PC-3 (cell line): Measurements from ENCODE around the gene VAX1. TPM values are rescaled to one million over a fixed set of nuclear protein-coding genes. Genes with fewer than 3 reads are reported as not detected.
"Not testable (repeated sequence)": the region's sequence is repeated elsewhere in the genome, so short reads cannot be mapped to it uniquely, and the experiment has no call there.

Experiments
- ATAC-seq: fragments of 200-7000 bp; cut with Tn5 transposase; 2 replicates; pipeline ENCODE4 v1.9.1; 2020; ENCODE audit warnings: mild to moderate bottlenecking, moderate library complexity
- BruUV-seq: library from RNA; stranded (reverse); fragments of 400-500 nt; replicated peaks from 2 replicates; lab custom pipeline; 2021; lab: Mats Ljungman, UMichigan
- CTCF ChIA-PET: fragments of 300-600 bp; sonication (Branson Sonifier 250); formaldehyde crosslinking; loops from one replicate; lab custom pipeline; 2022; ENCODE audit warnings: antibody characterized with exemption; lab: Charles Lee
- POLR2A ChIA-PET: fragments of 300-600 bp; sonication (Branson Sonifier 250); formaldehyde crosslinking; loops from one replicate; lab custom pipeline; 2022; ENCODE audit warnings: antibody characterized with exemption; ENCODE audit not compliant: unreplicated experiment; lab: Charles Lee
- DNase-seq: peaks from one replicate; pipeline ENCODE4 v3.0.0-alpha.2; 2015
- H2AFZ ChIP-seq: fragments of 300-600 bp; sonication (generic); 2 replicates; pipeline ENCODE4 v1.6.0; 2016; ENCODE audit warnings: antibody characterized with exemption, low read length
- H3F3A ChIP-seq: fragments of 300-600 bp; sonication (generic); one replicate; pipeline ENCODE4 v1.6.0; 2017; ENCODE audit warnings: antibody characterized with exemption, low read length, control low read depth, mild to moderate bottlenecking; ENCODE audit not compliant: unreplicated experiment
- H3K27ac ChIP-seq: fragments of 300-600 bp; sonication (generic); 2 replicates; pipeline ENCODE4 v1.5.1; 2016; ENCODE audit warnings: mild to moderate bottlenecking, low read length
- H3K27me3 ChIP-seq: fragments of 300-600 bp; sonication (generic); 2 replicates; pipeline ENCODE4 v1.6.1; 2016; ENCODE audit warnings: low read length, mixed read lengths
- H3K36me3 ChIP-seq: fragments of 300-600 bp; sonication (generic); 2 replicates; pipeline ENCODE4 v1.6.1; 2016; ENCODE audit warnings: low read depth, mixed run types, low read length, mixed read lengths
- H3K4me1 ChIP-seq: fragments of 300-600 bp; sonication (generic); 2 replicates; pipeline ENCODE4 v1.5.1; 2016; ENCODE audit warnings: low read length; ENCODE audit not compliant: insufficient read depth
- H3K4me2 ChIP-seq: fragments of 300-600 bp; sonication (generic); 2 replicates; pipeline ENCODE4 v1.6.0; 2016; ENCODE audit warnings: low read length
- H3K4me3 ChIP-seq: fragments of 300-600 bp; sonication (generic); 2 replicates; pipeline ENCODE4 v1.5.1; 2016; ENCODE audit warnings: mild to moderate bottlenecking, low read length, mixed read lengths
- H3K79me2 ChIP-seq: fragments of 300-600 bp; sonication (generic); 2 replicates; pipeline ENCODE4 v1.6.1; 2017; ENCODE audit warnings: low read length, mixed read lengths
- H3K9ac ChIP-seq: fragments of 300-600 bp; sonication (generic); 2 replicates; pipeline ENCODE4 v1.6.0; 2016; ENCODE audit warnings: mild to moderate bottlenecking, low read length
- H3K9me2 ChIP-seq: fragments of 300-600 bp; sonication (generic); replicated peaks from 2 replicates; pipeline ENCODE4 v1.6.1; 2016; ENCODE audit warnings: mixed run types, low read length, mixed read lengths
- H3K9me3 ChIP-seq: fragments of 300-600 bp; sonication (generic); 2 replicates; pipeline ENCODE4 v1.6.1; 2016; ENCODE audit warnings: low read length, mixed read lengths
- H4K20me1 ChIP-seq: fragments of 300-600 bp; sonication (generic); 2 replicates; pipeline ENCODE4 v1.6.1; 2016; ENCODE audit warnings: low read length, mixed read lengths
- EZH2 ChIP-seq: fragments of 300-600 bp; sonication (generic); IDR thresholded peaks from one replicate; pipeline ENCODE4 v1.6.1; 2017; ENCODE audit warnings: antibody characterized with exemption, mild to moderate bottlenecking, low read length; ENCODE audit not compliant: unreplicated experiment
- EZH2phosphoT487 ChIP-seq: fragments of 300-600 bp; sonication (generic); IDR thresholded peaks from 2 replicates; pipeline ENCODE4 v1.6.1; 2018; ENCODE audit warnings: mild to moderate bottlenecking, antibody characterized with exemption, low read length, borderline replicate concordance
- intact Hi-C: fragments of 100-400 bp; cut with micrococcal nuclease; formaldehyde crosslinking; loops from 2 replicates; pipeline ENCODE4 v1.9.0; 2023
- total RNA-seq: library from RNA; depleted of rRNA; stranded (reverse); fragments of >200 nt; gene quantifications from 2 replicates; pipeline ENCODE4 v1.2.3, GENCODE V29; 2014
- TF ChIP-seq, protein P1 (sequence below): fragments of 300-600 bp; sonication (generic); conservative IDR thresholded peaks from 2 replicates; pipeline ENCODE4 v1.5.1; 2017; ENCODE audit warnings: antibody characterized with exemption, low read depth, mild to moderate bottlenecking, low read length

VAX1 gene
- total RNA-seq, 1 experiment from 2014 or later, result 0.98 TPM

GRCh38 chr10:117131376-117132327 lies 6.4 kb downstream of the VAX1 start:
- Histone ChIP-seq H3K4me3 (no peak overlapping the region), H3K4me2 (no peak overlapping the region), H3K27ac (no peak overlapping the region), H3K9me2 (no peaks in the 10 kb centered on the region), H3K27me3 (peaks cover 9% of the 10 kb centered on the region; the same call in 1 of the 2 replicates), H3K9ac (no peak overlapping the region), H3K79me2 (no peaks in the 10 kb centered on the region), H3K36me3 (no peaks in the 10 kb centered on the region), H2AFZ (no peak overlapping the region), H4K20me1 (no peaks in the 10 kb centered on the region), H3K9me3 (no peaks in the 10 kb centered on the region), H3K4me1 (no peaks in the 10 kb centered on the region), H3F3A (no peaks in the 10 kb centered on the region)
- DNase-seq (no peak), ATAC-seq (no peak)
- TF ChIP-seq EZH2phosphoT487 (no peak), EZH2 (no peak)
- TF ChIP-seq, protein P1, sequence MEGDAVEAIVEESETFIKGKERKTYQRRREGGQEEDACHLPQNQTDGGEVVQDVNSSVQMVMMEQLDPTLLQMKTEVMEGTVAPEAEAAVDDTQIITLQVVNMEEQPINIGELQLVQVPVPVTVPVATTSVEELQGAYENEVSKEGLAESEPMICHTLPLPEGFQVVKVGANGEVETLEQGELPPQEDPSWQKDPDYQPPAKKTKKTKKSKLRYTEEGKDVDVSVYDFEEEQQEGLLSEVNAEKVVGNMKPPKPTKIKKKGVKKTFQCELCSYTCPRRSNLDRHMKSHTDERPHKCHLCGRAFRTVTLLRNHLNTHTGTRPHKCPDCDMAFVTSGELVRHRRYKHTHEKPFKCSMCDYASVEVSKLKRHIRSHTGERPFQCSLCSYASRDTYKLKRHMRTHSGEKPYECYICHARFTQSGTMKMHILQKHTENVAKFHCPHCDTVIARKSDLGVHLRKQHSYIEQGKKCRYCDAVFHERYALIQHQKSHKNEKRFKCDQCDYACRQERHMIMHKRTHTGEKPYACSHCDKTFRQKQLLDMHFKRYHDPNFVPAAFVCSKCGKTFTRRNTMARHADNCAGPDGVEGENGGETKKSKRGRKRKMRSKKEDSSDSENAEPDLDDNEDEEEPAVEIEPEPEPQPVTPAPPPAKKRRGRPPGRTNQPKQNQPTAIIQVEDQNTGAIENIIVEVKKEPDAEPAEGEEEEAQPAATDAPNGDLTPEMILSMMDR, result no peak
- intact Hi-C loops, result no loop called here
- POLR2A ChIA-PET, result no interaction called here
- BruUV-seq, result no TSS peak
- CTCF ChIA-PET, result no interaction called here

- DNase-seq (no peak), ATAC-seq (no peak)
- Histone ChIP-seq H3K4me3 (no peak overlapping the region), H2AFZ (no peak overlapping the region), H3K27me3 (peaks cover 9% of the 10 kb centered on the region; the same call in 1 of the 2 replicates), H3K79me2 (no peaks in the 10 kb centered on the region), H3K9me3 (no peaks in the 10 kb centered on the region), H3K4me1 (no peaks in the 10 kb centered on the region), H3K9me2 (no peaks in the 10 kb centered on the region), H3K4me2 (no peak overlapping the region), H3K27ac (no peak overlapping the region), H3K9ac (no peak overlapping the region), H4K20me1 (no peaks in the 10 kb centered on the region), H3F3A (no peaks in the 10 kb centered on the region), H3K36me3 (no peaks in the 10 kb centered on the region)
- POLR2A ChIA-PET, result no interaction called here
- no TSS peak for BruUV-seq
- TF ChIP-seq, protein P1, result no peak
- no peak for TF ChIP-seq EZH2
- no peak for TF ChIP-seq EZH2phosphoT487
- intact Hi-C loops, result no loop called here
- CTCF ChIA-PET, result no interaction called here
Measured at GRCh38 chr10:117130862-117131375, 7.2 kb downstream of the VAX1 start.

GRCh38 chr10:117130346-117130745 lies 7.7 kb downstream of the VAX1 start:
- Histone ChIP-seq H3K27ac (no peak overlapping the region), H3K27me3 (peaks cover 9% of the 10 kb centered on the region; the same call in 1 of the 2 replicates), H3K9me2 (no peaks in the 10 kb centered on the region), H3K4me2 (no peak overlapping the region), H2AFZ (no peak overlapping the region), H3K4me3 (no peak overlapping the region), H3K4me1 (no peaks in the 10 kb centered on the region), H3K9me3 (no peaks in the 10 kb centered on the region), H3K79me2 (no peaks in the 10 kb centered on the region), H3K9ac (no peak overlapping the region), H3K36me3 (no peaks in the 10 kb centered on the region), H4K20me1 (no peaks in the 10 kb centered on the region), H3F3A (no peaks in the 10 kb centered on the region)
- TF ChIP-seq EZH2, result no peak
- ATAC-seq, result no peak
- POLR2A ChIA-PET, result no interaction called here
- DNase-seq, result no peak
- intact Hi-C loops, result no loop called here
- CTCF ChIA-PET, result no interaction called here
- no TSS peak for BruUV-seq

- H3K27me3 ChIP-seq, result not testable (repeated sequence)
Measured at GRCh38 chr10:117126645-117127044, 11.4 kb downstream of the VAX1 start.

More at GRCh38 chr10:117126645-117127044, 11.4 kb downstream of the VAX1 start:
- H3K9me2 ChIP-seq, H3K79me2 ChIP-seq, H3K9ac ChIP-seq, DNase-seq, H3K36me3 ChIP-seq, H2AFZ ChIP-seq, H3K4me3 ChIP-seq, ATAC-seq, H3K4me1 ChIP-seq, H4K20me1 ChIP-seq, intact Hi-C loops, BruUV-seq, H3K9me3 ChIP-seq, POLR2A ChIA-PET, H3K4me2 ChIP-seq, H3K27ac ChIP-seq, CTCF ChIA-PET, H3F3A ChIP-seq: not testable (repeated sequence)
